H1 (cell line): ENCODE measurements around the gene EML4. TPM values are rescaled to one million over a fixed set of nuclear protein-coding genes. Genes with fewer than 3 reads are reported as not detected.

Experiments used
- ASH2L ChIP-seq: fragments of 200-600, 300-600 bp; sonication (generic); IDR thresholded peaks from one replicate; pipeline ENCODE4 v1.7.1; 2017; ENCODE audit warnings: low read length
- CBX5 ChIP-seq: fragments of 300-800, 300-1000 bp; sonication (generic); IDR thresholded peaks from 2 replicates; pipeline ENCODE4 v1.7.1; 2016; ENCODE audit warnings: antibody characterized with exemption, low read length, low read depth
- CHD7 ChIP-seq: fragments of 300-600 bp; sonication (generic); IDR thresholded peaks from 2 replicates; pipeline ENCODE4 v1.7.1; 2012; ENCODE audit warnings: low read length, moderate library complexity, mild to moderate bottlenecking, inconsistent platforms; ENCODE audit not compliant: insufficient replicate concordance
- EP300 ChIP-seq, 2 experiments: IDR thresholded peaks; 1 replicate in 1 of 2; 2 replicates in 1 of 2; pipeline ENCODE4 v1.6.1; 2011 to 2012; ENCODE audit warnings: low read depth in 2 of 2, low read length in 2 of 2, mild to moderate bottlenecking in 2 of 2, borderline replicate concordance in 1 of 2, inconsistent platforms in 1 of 2, moderate library complexity in 1 of 2
- HDAC2 ChIP-seq, 2 experiments: fragments of 300-600 bp in 1 of 2; sonication (generic) in 1 of 2; IDR thresholded peaks; 2 replicates each; pipeline ENCODE4 v1.6.1; 2011 to 2012; ENCODE audit warnings: low read depth in 2 of 2, low read length in 2 of 2, mild to moderate bottlenecking in 2 of 2, moderate library complexity in 2 of 2, borderline replicate concordance in 1 of 2, inconsistent platforms in 1 of 2
- HDAC6 ChIP-seq: IDR thresholded peaks from one replicate; pipeline ENCODE4 v1.7.1; 2012; ENCODE audit warnings: low read depth, mild to moderate bottlenecking, inconsistent platforms, low read length, moderate library complexity
- JUND ChIP-seq: IDR thresholded peaks from 2 replicates; pipeline ENCODE4 v1.6.1; 2011; ENCODE audit warnings: mild to moderate bottlenecking, improper control_type of control experiment, low read length
- NRF1 ChIP-seq: IDR thresholded peaks from 2 replicates; pipeline ENCODE4 v1.6.1; 2011; ENCODE audit warnings: mild to moderate bottlenecking, low read depth, low read length, improper control_type of control experiment
- SUZ12 ChIP-seq: fragments of 200-600 bp; sonication (generic); IDR thresholded peaks from 2 replicates; pipeline ENCODE4 v1.6.1; 2012; ENCODE audit warnings: mild to moderate bottlenecking, inconsistent platforms, low read length, moderate library complexity, mixed read lengths
- TAF1 ChIP-seq: IDR thresholded peaks from 2 replicates; pipeline ENCODE4 v1.6.1; 2011; ENCODE audit warnings: mild to moderate bottlenecking, low read depth, low read length
- USF2 ChIP-seq: IDR thresholded peaks from 2 replicates; pipeline ENCODE4 v1.6.1; 2011; ENCODE audit warnings: low read length, improper control_type of control experiment
- polyA plus RNA-seq, 7 experiments: library from polyadenylated mRNA; depleted of rRNA in 3 of 7; stranded (reverse) in 5 of 7; unstranded in 2 of 7; fragments of >200 nt in 5 of 7; fragments of 200-250 nt in 2 of 7; gene quantifications; 1 replicate in 5 of 7; 2 replicates in 1 of 7; 4 replicates in 1 of 7; pipeline versions ENCODE4 v1.2.1 to v1.2.3, GENCODE V29; 2011 to 2013; ENCODE audit warnings: missing spikeins in 2 of 7, mixed read lengths in 2 of 7
- total RNA-seq: library from RNA; stranded (reverse); fragmentation: NEBNext Ultra II Directional; extraction: Animal tissue kit (Norgen Biotek cat#: 25700); gene quantifications from 2 replicates; pipeline ENCODE4 v1.2.1, GENCODE V29; 2021

EML4 gene
- total and polyA plus RNA-seq, 2 of the 8 experiments (the other 6 are each of a cell fraction or from before 2014, with no cell fraction given), result 50.1 to 104 TPM

GRCh38 chr2:42329736-42330135 is 160.6 kb downstream of the EML4 start (continued):
- TF ChIP-seq CHD7, result no peak
- no peak for TF ChIP-seq CBX5
- TF ChIP-seq ASH2L, result no peak
- TF ChIP-seq HDAC6, result no peak
- no peak for TF ChIP-seq HDAC2 (IDR thresholded peaks at IDR 0.05; ENCODE audit: borderline replicate concordance in 1 of 2, low read depth in 2 of 2, low read length in 2 of 2)
- TF ChIP-seq TAF1, result no peak
- no peak for TF ChIP-seq JUND
- no peak for TF ChIP-seq NRF1
- no peak for TF ChIP-seq USF2
- TF ChIP-seq EP300 (IDR thresholded peaks at IDR 0.05; ENCODE audit: borderline replicate concordance in 1 of 2, low read depth in 2 of 2, low read length in 2 of 2), result no peak
- TF ChIP-seq SUZ12, result no peak
